Tibial nerve (tissue), 4 donors: ENCODE measurements around the gene RNF144B.

Experiments
- CTCF ChIP-seq, 5 experiments: fragments of 200-600 bp in 3 of 5; fragments of 450-650 bp in 2 of 5; sonication (generic) in 3 of 5; IDR thresholded peaks; one replicate each; pipeline ENCODE4 v1.5.1; 2016 to 2019; ENCODE audit warnings: antibody characterized with exemption in 5 of 5, mild to moderate bottlenecking in 3 of 5, moderate library complexity in 2 of 5
- EP300 ChIP-seq, 2 donors: sonication (generic); formaldehyde crosslinking; IDR thresholded peaks; one replicate each; pipeline ENCODE4 v1.6.1; 2017; ENCODE audit warnings: antibody characterized with exemption in 2 of 2, mild to moderate bottlenecking in 1 of 2
- POLR2A ChIP-seq, 2 donors: fragments of 450-650 bp; IDR thresholded peaks; one replicate each; pipeline ENCODE4 v1.6.1; 2017; ENCODE audit warnings: antibody characterized with exemption in 2 of 2, mild to moderate bottlenecking in 2 of 2, moderate library complexity in 2 of 2

GRCh38 chr6:18481870-18482269 is 94.7 kb downstream of the RNF144B start:
- TF ChIP-seq CTCF (IDR thresholded peaks at IDR 0.05) = no peak
- no peak for TF ChIP-seq POLR2A (IDR thresholded peaks at IDR 0.05)
- TF ChIP-seq EP300 (IDR thresholded peaks at IDR 0.05) = no peak
